ENCODE measurements around the gene TUFT1.

DNA sequence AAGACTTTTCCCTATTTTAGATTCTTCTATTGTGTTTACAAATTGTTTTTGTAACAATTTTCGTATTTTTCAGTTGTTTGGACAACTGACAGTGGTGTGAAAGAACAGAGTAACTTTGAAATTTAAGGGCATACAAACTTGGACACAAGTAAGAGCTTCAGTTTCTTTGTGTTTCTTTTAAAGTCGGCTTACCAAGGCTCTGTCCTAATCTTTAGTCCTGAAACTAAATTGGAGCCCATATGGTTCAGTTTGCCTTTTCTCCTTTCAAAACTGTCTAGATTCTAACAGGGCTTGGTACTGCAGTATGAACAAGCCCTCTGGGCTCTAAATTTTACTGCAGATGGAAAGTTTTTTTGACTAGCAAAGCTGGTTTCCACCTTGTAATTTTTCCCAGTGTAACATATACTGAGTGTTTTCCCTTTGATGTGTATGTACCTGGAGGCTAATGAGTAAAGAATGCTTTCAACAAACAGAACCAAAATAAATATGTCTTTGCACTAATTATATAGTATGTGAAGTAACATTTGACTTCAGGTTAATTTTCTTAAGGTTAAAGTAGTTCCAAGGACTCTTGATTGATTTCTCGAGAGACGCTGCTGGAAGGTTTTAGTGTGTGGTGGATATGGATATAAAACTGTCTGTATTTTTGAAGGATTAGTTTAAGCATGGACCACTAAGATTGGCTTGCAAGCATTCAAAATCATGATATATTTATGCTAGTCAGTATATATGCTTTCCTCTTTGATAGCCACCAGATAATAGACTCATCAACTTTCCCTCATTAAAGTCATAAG lies 75.8 kb downstream of the TUFT1 start:
- no peak for TF ChIP-seq CTCF (IDR thresholded peaks at IDR 0.05)
- no peak for TF ChIP-seq POLR2A (IDR thresholded peaks at IDR 0.05)
- TF ChIP-seq POLR2AphosphoS5 (IDR thresholded peaks at IDR 0.05; ENCODE audit: insufficient read depth in 1 of 2, low read depth in 1 of 2): no peak

Measured in vagina (tissue), 2 donors.